Prostate gland (tissue), 2 donors: ENCODE measurements around the gene G3BP1.
"Not testable (repeated sequence)": the region's sequence is repeated elsewhere in the genome, so short reads cannot be mapped to it uniquely, and the experiment has no call there.

Experiments used
- POLR2AphosphoS5 ChIP-seq: sonication (generic); formaldehyde crosslinking; IDR thresholded peaks from one replicate; pipeline ENCODE4 v1.6.1; 2017; ENCODE audit warnings: antibody characterized with exemption
- TF ChIP-seq, protein P1 (sequence below), 4 experiments: fragments of 200-600 bp in 2 of 4; fragments of 450-650 bp in 2 of 4; sonication (generic) in 2 of 4; IDR thresholded peaks; 1 replicate in 3 of 4; 2 replicates in 1 of 4; pipeline ENCODE4 v1.5.1; 2016 to 2019; ENCODE audit warnings: antibody characterized with exemption in 4 of 4, mild to moderate bottlenecking in 2 of 4, moderate library complexity in 2 of 4

DNA sequence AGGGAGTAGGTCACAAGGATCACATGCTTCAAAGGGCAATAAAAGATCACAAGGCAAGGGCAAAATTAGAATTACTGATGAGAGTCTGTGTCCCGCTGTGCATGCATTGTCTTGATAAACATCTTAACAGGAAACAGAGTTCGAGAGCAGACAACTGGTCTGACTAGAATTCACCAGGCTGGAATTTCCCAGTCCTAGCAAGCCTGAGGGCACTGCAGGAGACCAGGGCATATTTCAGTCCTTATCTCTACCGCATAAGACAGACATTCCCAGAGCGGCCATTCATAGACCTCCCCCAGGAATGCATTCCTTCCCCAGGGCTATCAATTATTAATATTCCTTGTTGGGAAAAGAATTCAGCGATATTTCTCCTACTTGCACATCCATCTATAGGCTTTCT lies 42.2 kb upstream of the G3BP1 start:
- TF ChIP-seq, protein P1, sequence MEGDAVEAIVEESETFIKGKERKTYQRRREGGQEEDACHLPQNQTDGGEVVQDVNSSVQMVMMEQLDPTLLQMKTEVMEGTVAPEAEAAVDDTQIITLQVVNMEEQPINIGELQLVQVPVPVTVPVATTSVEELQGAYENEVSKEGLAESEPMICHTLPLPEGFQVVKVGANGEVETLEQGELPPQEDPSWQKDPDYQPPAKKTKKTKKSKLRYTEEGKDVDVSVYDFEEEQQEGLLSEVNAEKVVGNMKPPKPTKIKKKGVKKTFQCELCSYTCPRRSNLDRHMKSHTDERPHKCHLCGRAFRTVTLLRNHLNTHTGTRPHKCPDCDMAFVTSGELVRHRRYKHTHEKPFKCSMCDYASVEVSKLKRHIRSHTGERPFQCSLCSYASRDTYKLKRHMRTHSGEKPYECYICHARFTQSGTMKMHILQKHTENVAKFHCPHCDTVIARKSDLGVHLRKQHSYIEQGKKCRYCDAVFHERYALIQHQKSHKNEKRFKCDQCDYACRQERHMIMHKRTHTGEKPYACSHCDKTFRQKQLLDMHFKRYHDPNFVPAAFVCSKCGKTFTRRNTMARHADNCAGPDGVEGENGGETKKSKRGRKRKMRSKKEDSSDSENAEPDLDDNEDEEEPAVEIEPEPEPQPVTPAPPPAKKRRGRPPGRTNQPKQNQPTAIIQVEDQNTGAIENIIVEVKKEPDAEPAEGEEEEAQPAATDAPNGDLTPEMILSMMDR (IDR thresholded peaks at IDR 0.05) = not testable (repeated sequence)
- TF ChIP-seq POLR2AphosphoS5 = not testable (repeated sequence)
